ENCODE results near the gene KAT2B. TPM values are rescaled to one million over a fixed set of nuclear protein-coding genes. Genes with fewer than 3 reads are reported as not detected.

The KAT2B gene
- total RNA-seq, 1 donor from 2014 or later: 12.2 TPM

DNA sequence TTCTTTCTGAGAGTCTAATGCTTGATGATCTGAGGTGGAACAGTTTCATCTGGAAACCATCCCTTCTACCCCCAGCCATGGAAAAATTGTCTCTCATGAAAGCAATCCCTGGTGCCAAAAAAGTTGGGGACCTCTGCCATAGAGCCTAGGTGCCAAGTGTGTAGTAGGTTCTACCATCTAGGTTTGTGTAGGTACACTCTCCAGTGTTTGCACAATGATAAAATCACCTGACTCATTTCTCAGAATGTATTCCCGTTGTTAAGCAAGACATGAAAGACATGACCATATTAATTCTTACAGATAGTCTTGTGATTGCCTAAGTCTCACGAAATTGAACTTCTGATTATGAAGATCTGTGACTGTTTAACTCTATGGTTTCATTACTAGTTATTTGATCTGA lies 68.6 kb downstream of the KAT2B start:
- Mint-ChIP-seq H3K27me3 (ENCODE audit: low read depth) (no peaks in the 10 kb centered on the region), H3K27ac (ENCODE audit: unreplicated experiment) (no peak overlapping the region), H3K36me3 (ENCODE audit: low read depth) (peaks cover 2% of the 10 kb centered on the region), H3K9me3 (no peaks in the 10 kb centered on the region), H3K4me1 (no peaks in the 10 kb centered on the region), H3K4me3 (no peak overlapping the region)
- DNase-seq (ENCODE audit: low read depth, low spot score): no peak
- TF ChIP-seq, protein P1, sequence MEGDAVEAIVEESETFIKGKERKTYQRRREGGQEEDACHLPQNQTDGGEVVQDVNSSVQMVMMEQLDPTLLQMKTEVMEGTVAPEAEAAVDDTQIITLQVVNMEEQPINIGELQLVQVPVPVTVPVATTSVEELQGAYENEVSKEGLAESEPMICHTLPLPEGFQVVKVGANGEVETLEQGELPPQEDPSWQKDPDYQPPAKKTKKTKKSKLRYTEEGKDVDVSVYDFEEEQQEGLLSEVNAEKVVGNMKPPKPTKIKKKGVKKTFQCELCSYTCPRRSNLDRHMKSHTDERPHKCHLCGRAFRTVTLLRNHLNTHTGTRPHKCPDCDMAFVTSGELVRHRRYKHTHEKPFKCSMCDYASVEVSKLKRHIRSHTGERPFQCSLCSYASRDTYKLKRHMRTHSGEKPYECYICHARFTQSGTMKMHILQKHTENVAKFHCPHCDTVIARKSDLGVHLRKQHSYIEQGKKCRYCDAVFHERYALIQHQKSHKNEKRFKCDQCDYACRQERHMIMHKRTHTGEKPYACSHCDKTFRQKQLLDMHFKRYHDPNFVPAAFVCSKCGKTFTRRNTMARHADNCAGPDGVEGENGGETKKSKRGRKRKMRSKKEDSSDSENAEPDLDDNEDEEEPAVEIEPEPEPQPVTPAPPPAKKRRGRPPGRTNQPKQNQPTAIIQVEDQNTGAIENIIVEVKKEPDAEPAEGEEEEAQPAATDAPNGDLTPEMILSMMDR (conservative IDR thresholded peaks at IDR 0.05): no peak

DNA sequence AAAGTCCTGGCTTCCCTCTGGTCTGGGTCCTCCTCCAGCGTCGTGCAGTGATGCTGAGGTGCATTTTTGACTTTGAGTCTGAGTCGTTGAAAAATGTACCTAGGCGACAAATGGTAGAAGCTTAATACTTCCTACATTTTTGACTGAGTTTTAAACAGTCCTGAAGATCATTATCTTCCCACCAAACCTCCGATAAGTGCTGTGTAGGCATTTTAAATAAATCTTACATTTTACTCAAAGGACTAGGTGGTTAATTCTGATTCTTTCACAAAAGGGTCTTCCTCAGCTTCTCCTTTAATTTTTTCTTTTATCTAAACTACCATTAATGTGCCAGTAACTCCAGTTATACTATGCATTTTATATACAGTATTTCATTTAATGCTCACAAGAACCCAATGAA lies 70.6 kb downstream of the KAT2B start:
- H3K27me3 Mint-ChIP-seq (ENCODE audit: low read depth): no peaks in the 10 kb centered on the region
- H3K27ac Mint-ChIP-seq (ENCODE audit: unreplicated experiment): no peak overlapping the region
- H3K4me3 Mint-ChIP-seq: no peak overlapping the region
- no peaks in the 10 kb centered on the region for H3K4me1 Mint-ChIP-seq
- no peaks in the 10 kb centered on the region for H3K9me3 Mint-ChIP-seq
- H3K36me3 Mint-ChIP-seq (ENCODE audit: low read depth): peaks cover 2% of the 10 kb centered on the region
- no peak for DNase-seq (ENCODE audit: low read depth, low spot score)
- TF ChIP-seq, protein P1 (conservative IDR thresholded peaks at IDR 0.05): no peak

DNA sequence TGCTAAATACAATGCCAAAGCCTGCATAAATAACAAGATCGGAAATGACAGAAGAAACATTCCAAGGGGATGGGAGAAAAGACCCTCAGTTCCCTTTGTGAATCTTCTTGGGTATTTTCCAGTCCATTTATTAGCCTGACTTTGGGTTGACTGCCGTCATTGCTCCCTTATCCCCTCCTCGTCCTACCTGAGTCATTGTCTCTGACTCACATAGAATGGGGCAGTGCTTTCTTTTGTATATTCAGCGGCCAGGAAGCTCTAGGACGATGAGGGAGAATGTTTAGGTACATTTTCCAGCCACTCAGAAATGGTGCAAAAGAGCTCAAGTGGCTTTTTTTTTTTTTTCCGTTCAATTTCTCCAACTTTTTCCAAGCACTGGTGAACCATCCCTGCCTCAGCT lies 71.6 kb downstream of the KAT2B start:
- H3K27me3 Mint-ChIP-seq (ENCODE audit: low read depth): no peaks in the 10 kb centered on the region
- no peak for DNase-seq (ENCODE audit: low read depth, low spot score)
- no peaks in the 10 kb centered on the region for H3K4me1 Mint-ChIP-seq

DNA sequence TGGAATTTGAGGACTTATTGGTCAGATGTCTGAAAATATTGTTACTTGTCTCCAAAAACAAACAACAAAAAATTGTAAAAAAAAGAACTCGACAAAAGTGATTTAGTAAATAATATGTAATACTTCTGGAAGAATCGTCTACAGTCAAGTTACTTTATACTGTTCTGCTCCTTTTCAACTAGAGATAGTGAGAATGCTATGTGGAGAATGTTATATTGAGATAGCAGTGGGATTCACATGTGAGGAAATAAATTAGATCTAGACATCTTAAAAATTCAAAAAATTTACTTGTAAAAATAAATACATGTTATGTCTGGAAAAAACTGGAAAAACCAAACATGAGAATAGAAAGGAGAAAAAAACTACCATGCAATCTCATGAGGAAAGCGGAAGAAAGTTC lies 80.8 kb downstream of the KAT2B start:
- Mint-ChIP-seq H3K27ac (ENCODE audit: unreplicated experiment) (no peak overlapping the region), H3K9me3 (peaks cover 3% of the 10 kb centered on the region), H3K4me1 (peaks cover 10% of the 10 kb centered on the region), H3K27me3 (ENCODE audit: low read depth) (no peaks in the 10 kb centered on the region), H3K36me3 (ENCODE audit: low read depth) (peaks cover 20% of the 10 kb centered on the region), H3K4me3 (no peak overlapping the region)
- TF ChIP-seq, protein P1 (conservative IDR thresholded peaks at IDR 0.05): no peak
- no peak for DNase-seq (ENCODE audit: low read depth, low spot score)

More for the DNA sequence above, 71.6 kb downstream of the KAT2B start:
- Mint-ChIP-seq H3K9me3 (no peaks in the 10 kb centered on the region), H3K4me3 (no peak overlapping the region), H3K36me3 (ENCODE audit: low read depth) (peaks cover 2% of the 10 kb centered on the region), H3K27ac (ENCODE audit: unreplicated experiment) (no peak overlapping the region)
- TF ChIP-seq, protein P1 (conservative IDR thresholded peaks at IDR 0.05): no peak

DNA sequence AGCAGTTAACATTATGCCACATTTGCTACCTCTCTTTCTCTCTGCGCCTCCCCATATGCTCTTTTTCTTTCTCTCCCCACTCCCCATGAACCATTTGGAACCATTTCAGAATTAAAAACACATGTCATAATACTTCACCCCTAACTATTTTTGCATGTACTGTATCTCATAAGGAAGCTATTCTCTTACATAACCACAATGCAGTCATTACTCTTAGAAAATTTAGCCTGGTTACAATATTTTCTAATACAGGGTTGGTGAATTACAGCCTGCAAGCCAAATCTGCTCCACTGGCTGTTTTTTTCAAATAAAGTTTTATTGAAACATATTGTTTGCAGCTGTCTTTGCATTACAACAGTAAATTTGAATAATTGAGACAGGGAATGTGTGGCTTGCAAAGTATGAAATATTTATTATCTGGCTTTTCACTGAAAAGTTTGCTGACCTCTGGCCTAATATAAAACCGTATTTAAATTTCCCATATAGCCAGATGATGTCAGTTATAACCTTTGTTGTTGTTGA lies 82.9 kb downstream of the KAT2B start:
- Mint-ChIP-seq H3K4me1 (no peaks in the 10 kb centered on the region), H3K27ac (ENCODE audit: unreplicated experiment) (no peak overlapping the region), H3K27me3 (ENCODE audit: low read depth) (no peaks in the 10 kb centered on the region), H3K4me3 (no peak overlapping the region), H3K36me3 (ENCODE audit: low read depth) (peaks cover 20% of the 10 kb centered on the region), H3K9me3 (peaks cover 3% of the 10 kb centered on the region)
- no peak for DNase-seq (ENCODE audit: low read depth, low spot score)
- TF ChIP-seq, protein P1 (conservative IDR thresholded peaks at IDR 0.05): no peak
